A673 (cell line): ENCODE results near the gene MYO1H.

Experiments
- EZH2 ChIP-seq: fragments of 200-600 bp; sonication (generic); IDR thresholded peaks from 2 replicates; pipeline ENCODE4 v1.6.1; 2017; ENCODE audit warnings: borderline replicate concordance, low read depth, mild to moderate bottlenecking, mixed read lengths, antibody characterized with exemption, low read length; ENCODE audit not compliant: poor library complexity, severe bottlenecking
- TF ChIP-seq, protein P1 (sequence below): fragments of 300-800, 200-600 bp; sonication (generic); conservative IDR thresholded peaks from 2 replicates; pipeline ENCODE4 v1.5.1; 2017; ENCODE audit warnings: low read depth, mild to moderate bottlenecking, antibody characterized with exemption, low read length, moderate library complexity, mixed read lengths

- TF ChIP-seq, protein P1, sequence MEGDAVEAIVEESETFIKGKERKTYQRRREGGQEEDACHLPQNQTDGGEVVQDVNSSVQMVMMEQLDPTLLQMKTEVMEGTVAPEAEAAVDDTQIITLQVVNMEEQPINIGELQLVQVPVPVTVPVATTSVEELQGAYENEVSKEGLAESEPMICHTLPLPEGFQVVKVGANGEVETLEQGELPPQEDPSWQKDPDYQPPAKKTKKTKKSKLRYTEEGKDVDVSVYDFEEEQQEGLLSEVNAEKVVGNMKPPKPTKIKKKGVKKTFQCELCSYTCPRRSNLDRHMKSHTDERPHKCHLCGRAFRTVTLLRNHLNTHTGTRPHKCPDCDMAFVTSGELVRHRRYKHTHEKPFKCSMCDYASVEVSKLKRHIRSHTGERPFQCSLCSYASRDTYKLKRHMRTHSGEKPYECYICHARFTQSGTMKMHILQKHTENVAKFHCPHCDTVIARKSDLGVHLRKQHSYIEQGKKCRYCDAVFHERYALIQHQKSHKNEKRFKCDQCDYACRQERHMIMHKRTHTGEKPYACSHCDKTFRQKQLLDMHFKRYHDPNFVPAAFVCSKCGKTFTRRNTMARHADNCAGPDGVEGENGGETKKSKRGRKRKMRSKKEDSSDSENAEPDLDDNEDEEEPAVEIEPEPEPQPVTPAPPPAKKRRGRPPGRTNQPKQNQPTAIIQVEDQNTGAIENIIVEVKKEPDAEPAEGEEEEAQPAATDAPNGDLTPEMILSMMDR, result no peak
- TF ChIP-seq EZH2, result no peak
Measured at GRCh38 chr12:109483346-109483745, 135.6 kb downstream of the MYO1H start.
